Right hindlimb (tissue), 1 donor: ENCODE data around the gene WASF2.
"Not testable (repeated sequence)": the region's sequence is repeated elsewhere in the genome, so short reads cannot be mapped to it uniquely, and the experiment has no call there.

Experiments used
- DNase-seq: peaks from one replicate; pipeline ENCODE4 v3.0.0-alpha.2; 2018

WASF2 gene

DNA sequence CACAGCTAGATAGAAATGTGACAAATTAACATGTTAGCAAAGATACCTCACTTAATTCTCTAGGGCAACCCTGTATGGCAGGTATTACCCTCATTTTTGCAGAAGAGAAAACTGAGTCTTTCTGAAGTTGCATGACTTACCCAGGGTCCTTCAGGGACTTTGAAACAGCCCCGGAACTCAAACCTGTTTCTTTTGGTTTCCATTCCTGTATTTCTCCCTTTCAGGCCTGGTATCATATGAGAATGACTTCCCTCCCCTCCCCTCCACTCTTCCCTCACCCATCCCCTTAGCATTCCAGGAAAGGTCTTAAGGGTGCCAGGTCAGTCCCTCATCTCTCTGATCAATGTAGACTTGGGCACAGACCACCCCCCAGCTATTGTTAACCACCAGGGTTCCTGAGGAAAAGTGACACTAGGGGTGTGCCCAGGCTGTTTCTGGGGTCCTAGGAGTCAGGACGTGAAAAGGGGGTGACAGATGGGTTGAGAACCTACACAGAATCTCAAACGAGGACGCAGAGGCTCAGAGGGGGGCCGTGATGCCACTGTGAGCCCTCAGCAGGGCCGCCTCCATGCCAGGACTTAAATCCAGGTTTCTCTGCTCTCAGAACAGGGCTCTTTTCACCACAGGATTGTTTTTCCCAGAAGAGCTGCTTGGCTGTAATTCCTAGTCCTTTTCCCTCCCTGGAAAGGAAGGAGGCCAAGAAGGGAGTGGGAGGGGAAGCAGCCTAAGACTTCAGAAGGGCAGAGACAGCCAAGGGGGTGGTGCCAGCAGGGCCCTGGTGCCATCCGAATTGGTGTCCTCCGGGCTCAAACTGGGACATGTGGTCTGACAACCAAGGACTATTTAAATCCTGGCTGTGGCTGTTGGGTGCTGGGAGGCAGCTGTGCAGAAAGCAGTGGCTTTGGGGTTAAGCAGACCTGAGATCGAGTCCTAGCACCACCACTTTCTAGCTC lies 2.1 kb upstream of the WASF2 start:
- DNase-seq, result peak; percentile 74

DNA sequence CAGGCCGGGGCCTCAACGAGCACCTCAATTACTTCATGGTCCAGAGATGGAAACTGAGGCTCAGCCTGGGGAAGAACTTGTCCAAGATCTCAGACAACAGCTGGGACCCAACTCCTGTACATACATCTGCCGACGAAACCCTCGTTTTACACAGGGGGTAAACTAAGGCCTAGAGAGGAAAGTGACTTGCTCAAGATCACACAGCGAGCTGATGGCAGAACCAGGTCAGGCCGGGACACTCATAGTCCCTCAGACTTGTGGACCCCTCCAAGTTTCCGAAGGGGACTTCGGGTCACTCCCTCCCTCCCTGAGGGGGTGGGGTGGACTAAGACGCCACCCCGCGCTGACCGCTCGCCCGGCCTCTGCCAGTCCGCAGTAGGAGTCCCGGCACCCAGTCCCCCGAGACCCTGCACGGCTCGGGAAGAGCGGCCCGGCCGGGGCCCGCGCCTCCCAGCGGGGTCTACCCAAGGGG lies 430 bp downstream of the WASF2 start:
- no peak for DNase-seq

GRCh38 chr1:27487966-27488884 lies 1.7 kb downstream of the WASF2 start:
- no peak for DNase-seq

DNA sequence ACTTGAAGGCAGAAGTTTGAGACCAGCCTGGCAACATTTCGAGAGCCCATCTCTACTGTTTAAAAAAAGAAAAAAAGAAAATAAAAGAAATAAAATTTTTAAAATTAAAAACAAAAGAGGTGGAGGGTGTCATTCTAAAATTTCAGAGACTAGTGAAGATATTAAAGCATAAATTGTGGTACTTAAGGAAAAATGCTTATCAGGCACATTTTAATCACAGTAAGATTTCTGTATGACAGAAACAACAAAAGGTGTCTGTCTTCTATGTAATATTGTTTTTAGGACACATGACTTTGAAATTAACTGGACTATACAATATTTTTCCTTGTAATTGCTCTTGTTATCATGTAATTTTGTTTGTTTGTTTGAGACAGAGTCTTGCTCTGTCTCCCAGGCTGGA lies 4.6 kb downstream of the WASF2 start:
- no peak for DNase-seq

DNA sequence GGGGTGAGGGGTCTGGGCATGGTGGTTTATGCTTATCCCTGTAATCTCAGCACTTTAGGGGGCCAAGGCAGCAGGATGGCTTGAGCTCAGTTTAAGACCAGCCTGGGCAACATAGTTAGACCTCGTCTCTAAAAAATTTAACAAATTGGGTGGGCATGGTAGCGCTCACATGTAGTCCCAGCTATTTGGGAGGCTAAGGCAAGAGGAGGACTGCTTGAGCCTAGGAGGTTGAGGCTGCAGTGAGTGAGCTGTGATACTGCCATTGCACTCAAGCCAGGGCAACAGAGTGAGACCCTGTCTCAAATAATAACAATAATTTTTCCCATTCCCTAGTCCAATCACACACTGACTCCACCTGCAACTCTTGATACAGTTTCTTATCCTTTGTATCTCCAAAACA lies 6.3 kb downstream of the WASF2 start:
- no peak for DNase-seq

DNA sequence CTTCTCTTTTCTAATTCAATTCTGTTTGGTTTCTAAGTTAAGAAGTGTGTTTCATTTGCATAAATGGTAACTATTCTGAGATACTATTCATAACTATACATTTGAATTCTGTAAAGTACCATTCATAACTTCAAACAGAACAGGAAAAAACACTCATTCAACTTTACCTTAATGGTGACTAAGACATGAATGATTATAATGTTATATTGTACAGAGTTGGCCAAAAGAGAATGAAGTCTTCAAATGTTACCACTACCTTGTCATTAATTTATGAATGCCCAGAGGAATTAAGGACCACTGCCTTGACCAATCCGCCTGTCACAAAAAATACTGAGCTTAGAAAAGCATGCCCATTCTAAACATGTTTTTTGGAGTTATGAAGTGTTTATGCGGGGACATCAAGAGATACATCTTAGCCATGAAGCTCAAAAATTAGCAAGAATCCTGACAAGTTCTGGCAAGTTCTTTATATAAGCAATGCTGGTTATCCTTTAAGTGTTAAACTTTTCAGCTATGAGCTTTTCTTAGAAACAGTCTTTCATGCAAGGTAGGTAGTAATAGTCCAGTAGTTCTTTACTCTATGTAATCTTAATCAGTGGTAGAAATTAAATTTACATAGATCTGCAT lies 7.9 kb downstream of the WASF2 start:
- DNase-seq, result no peak

- DNase-seq, result no peak
Observed at GRCh38 chr1:27478098-27478497, 11.9 kb downstream of the WASF2 start.

GRCh38 chr1:27476237-27476636 lies 13.7 kb downstream of the WASF2 start:
- DNase-seq, result no peak

DNA sequence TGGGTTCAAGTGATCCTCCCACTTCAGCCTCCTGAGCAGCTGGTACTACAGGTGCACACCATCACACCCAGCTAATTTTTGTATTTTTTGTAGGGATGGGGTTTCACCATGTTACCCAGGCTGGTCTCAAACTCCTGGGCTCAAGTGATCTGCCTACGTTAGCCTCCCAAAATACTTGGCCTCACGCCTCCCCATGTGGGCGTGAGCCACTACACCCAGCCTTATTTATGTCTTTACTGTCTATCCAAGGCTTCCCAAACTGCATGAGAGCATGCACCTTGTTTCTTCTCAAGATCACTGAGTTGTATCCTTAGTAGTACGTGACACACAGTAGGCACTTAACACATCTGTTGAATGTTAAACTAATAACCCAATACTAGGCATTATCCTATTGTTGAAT lies 14.2 kb downstream of the WASF2 start:
- no peak for DNase-seq

DNA sequence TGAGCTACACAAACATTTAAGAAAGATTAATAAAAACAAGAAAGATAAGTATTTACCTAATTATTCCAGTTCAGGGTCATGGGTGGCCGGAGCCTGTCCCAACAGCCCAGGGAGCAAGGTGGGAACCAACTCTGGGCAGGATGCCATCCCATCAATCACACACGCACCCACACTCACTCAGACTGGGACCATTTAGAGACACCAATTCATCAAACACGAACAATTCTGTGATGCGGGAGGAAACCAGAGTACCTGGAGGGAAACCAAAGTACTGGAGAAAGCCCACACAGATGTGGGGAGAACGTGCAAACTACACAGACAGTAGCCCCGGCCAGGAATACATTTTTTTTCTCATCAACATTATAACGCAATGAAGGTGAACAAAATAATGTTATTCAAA lies 16.2 kb downstream of the WASF2 start:
- no peak for DNase-seq

DNA sequence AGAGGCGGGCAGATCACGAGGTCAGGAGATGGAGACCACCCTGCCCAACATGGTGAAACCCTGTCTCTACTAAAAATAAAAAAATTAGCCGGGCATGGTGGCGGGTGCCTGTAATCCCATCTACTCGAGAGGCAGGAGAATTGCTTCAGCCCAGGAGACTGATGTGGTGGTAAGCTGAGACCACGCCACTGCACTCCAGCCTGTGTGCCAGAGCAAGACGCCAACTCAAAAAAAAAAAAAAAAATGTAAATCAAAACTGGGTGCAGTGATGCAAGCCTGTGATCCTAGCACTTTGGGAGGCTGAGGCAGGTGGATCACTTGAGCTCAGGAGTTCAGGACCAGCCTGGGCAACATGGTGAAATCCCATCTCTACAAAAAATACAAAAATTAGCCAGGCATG lies 17.9 kb downstream of the WASF2 start:
- DNase-seq, result not testable (repeated sequence)

GRCh38 chr1:27471477-27471876 lies 18.5 kb downstream of the WASF2 start:
- DNase-seq, result no peak

DNA sequence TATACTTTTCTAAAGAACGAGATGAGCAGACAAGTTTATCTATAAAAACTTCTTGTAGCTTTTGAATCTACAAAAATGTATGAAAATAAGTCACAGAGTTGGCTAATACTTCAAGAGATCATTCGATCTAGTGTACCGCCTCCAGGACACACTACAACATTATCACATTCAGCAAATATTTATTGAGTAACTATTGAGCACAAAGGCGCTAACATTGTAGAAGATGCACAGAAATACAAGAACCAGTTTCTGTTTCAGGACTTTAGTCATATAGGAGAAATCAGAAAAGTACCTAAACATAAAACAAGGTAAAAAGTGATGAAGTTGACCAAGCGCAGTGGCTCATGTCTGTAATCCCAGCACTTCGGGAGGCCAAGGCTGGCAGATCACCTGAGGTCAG lies 20.6 kb downstream of the WASF2 start:
- DNase-seq, result no peak

DNA sequence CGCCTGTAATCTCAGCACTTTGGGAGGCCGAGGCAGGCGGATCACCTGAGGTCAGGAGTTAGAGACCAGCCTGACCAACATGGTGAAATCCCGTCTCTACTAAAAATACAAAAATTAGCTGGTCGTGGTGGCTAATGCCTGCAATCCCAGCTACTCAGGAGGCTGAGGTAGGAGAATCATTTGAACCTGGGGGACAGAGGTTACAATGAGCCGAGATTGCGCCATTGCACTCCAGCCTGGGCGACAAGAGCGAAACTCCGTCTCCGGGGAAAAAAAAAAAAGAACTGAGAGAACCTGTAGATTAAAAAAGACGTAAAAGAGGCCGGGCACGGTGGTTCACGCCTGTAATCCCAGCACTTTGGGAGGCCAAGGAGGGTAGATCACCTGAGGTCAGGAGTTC lies 21.6 kb downstream of the WASF2 start:
- not testable (repeated sequence) for DNase-seq

DNA sequence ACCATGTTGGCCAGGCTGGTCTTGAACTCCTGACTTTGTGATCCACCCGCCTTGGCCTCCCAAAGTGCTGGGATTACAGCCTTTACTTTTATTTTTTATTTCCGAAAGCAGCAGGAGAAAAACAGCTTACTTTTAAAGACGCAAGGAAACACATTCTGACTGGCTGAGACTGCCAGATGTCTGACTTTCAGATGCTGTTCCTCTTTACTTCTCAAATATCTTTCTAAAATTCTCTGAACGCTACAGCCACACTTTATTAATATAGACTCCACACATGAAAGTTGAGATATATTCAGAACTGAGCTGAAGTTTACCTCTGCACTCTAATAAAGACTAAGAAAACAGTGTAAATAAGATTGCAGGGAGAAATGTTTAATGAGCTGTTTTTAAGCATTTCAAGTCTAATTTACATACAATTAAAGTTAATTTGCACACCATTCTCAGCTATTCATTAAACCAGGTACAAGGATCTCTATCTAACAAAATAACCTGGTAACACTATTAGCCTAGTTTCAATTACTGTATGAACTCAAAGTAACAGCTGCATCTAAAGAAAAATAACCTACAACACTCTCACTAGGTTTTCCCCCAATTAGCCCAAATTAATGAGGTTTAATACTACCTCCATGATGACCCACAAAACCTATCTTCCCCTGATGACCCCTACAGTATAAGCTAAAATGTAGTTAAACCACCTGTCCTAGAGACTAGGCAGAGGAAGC lies 24.9 kb downstream of the WASF2 start:
- DNase-seq, result no peak

DNA sequence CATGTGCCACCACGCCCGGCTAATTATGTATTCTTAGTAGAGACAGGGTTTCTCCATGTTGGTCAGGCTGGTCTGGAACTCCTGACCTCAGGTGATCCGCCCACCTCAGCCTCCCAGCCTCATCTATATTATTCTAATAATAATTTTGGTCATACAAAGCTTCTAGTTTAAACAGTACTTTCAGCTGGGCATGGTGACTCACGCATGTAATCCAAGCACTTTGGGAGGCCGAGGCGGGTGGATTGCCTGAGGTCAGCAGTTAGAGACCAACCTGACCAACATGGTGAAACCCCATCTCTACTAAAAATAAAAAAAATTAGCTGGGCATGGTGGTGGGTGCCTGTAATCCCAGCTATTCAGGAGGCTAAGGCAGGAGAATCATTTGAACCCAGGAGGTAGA lies 26.1 kb downstream of the WASF2 start:
- not testable (repeated sequence) for DNase-seq

DNA sequence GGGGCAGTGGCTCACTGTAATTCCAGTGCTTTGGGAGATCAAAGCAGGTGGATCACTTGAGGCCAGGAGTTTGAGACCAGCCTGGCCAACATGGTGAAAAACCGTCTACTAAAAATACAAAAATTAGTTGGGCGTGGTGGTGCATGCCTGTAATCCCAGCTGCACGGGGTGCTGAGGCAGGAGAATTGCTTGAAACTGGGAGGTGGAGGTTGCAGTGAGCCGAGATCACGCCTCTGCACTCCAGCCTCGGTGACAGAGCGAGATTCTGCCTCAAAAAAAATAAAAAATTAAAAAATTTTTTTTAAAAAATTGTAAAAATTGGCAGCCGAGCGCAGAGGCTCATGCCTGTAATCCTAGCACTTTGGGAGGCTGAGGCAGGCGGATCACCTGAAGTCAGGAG lies 31.4 kb downstream of the WASF2 start:
- DNase-seq, result not testable (repeated sequence)

DNA sequence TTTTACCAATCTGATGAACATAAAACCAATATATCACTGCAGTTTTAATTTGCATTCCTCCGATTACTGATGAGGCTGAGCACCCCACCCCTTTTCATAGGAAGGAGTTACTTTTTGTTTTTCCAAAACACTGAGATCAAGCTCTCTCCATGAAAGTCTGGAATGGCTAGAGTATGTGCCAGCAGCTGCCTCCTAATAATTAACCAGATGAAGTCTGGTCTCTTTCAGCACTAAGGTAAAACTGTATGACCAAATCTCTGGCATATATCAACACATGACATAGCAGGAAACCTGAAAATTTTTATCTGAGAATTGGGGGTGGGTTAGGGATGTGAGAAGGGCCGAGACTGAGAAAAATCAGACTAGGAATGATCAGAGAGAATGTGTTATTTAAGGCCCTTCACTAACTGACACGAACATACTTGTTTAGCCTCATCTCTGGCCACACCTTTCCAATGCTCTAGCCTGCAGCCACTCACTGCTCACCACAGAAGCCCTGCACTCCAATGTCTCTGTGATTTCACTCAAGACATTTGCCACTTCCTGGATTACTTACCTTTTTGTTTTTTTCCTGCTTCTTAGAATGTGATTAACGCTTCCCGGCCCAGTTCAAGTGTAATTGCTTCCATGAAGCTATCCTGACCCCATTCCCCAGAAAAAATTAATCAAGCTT lies 34.7 kb downstream of the WASF2 start:
- DNase-seq, result no peak

- DNase-seq, result no peak
Observed at GRCh38 chr1:27454610-27455009, 35.4 kb downstream of the WASF2 start.

- no peak for DNase-seq
Observed at GRCh38 chr1:27451343-27451742, 38.6 kb downstream of the WASF2 start.

DNA sequence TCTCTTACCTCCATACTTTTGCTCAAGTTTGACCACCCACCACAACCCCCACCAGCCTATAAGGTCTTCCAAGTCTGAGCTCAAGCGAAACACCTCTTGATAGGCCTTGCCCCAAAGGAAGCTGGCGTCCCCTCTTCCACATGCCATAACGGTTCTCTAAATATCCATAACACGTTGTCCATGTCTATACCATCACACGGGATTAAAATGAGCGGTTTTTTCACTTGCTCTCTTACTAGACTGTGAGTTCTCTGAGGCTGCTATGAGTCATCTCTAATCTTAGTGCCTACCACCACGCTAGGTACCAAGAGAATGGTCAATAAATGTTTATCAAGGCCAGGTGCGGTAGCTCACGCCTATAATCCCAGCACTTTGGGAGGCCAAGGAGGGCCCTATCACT lies 41.0 kb downstream of the WASF2 start:
- no peak for DNase-seq

DNA sequence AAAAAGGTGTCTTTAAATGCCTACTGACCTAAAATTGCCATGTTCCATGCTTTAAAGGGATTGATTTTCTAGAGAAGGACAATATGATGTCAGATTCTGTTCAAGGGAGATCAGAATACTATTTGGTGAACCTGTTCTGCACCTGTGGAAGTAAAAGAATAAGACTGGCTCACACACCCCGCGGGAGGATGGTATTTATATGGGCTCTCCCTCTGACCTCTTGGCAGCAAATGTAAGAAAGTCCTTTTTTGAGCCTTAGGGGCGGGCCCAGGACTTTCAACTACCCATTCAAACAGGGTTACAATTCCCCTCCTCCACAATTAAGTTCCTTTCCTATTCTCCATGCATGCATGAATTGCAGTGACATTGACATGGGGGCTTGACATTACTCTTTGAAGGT lies 42.1 kb downstream of the WASF2 start:
- DNase-seq, result no peak
